K562 (cell line): ENCODE results near the gene GLI1. TPM values are rescaled to one million over a fixed set of nuclear protein-coding genes. Genes with fewer than 3 reads are reported as not detected.
"Not testable (repeated sequence)": the region's sequence is repeated elsewhere in the genome, so short reads cannot be mapped to it uniquely, and the experiment has no call there.

ENCODE experiments used
- ATAC-seq: fragments of 200-7000 bp; cut with Tn5 transposase; 3 replicates; pipeline ENCODE4 v1.9.1; 2020; ENCODE audit warnings: moderate library complexity
- BruUV-seq: library from RNA; stranded (reverse); fragments of 400-500 nt; replicated peaks from 2 replicates; lab custom pipeline; 2021; lab: Mats Ljungman, UMichigan
- CTCF ChIA-PET: fragments of 300-600 bp; formaldehyde crosslinking; extraction: SDS; loops from one replicate; lab custom pipeline; 2021; ENCODE audit warnings: low intra/inter-chr PET ratio; lab: Yijun Ruan, JAX
- POLR2A ChIA-PET: fragments of 300-600, 350-650 bp; sonication (Branson Sonifier 250); formaldehyde crosslinking; extraction: SDS; loops from one replicate; lab custom pipeline; 2021; ENCODE audit warnings: antibody characterized with exemption, inconsistent platforms; lab: Yijun Ruan, JAX
- DNase-seq, 4 experiments: peaks; one replicate each; pipeline versions ENCODE4 v3.0.0 to v3.0.0-alpha.2; 2011 to 2018; ENCODE audit warnings: low spot score in 3 of 4, mixed read lengths in 3 of 4; ENCODE audit errors: extremely low read depth in 1 of 4
- FAIRE-seq: peaks from 2 replicates; lab custom pipeline; 2011; peaks lifted over from hg19 to GRCh38; lab: Jason Lieb, UNC
- H2AFZ ChIP-seq: 2 replicates; pipeline ENCODE4 v1.6.0; 2011; ENCODE audit warnings: low read depth, low read length, control low read depth, inconsistent platforms
- H3K27ac ChIP-seq: fragments of 200-600 bp; 3 replicates; pipeline ENCODE4 v1.8.0; 2011; ENCODE audit warnings: low read depth, mild to moderate bottlenecking, control low read depth, inconsistent platforms, low read length, moderate library complexity, mixed read lengths; ENCODE audit errors: extremely low read depth
- H3K27me3 ChIP-seq, 2 experiments: fragments of 300-600 bp in 1 of 2; 2 replicates in 1 of 2; 3 replicates in 1 of 2; pipeline versions ENCODE4 v1.6.0 to v1.8.0; 2011; ENCODE audit warnings: inconsistent platforms in 2 of 2, low read length in 2 of 2, mild to moderate bottlenecking in 1 of 2, mixed read lengths in 1 of 2, moderate library complexity in 1 of 2; ENCODE audit not compliant: control insufficient read depth in 2 of 2, insufficient read depth in 2 of 2
- H3K36me3 ChIP-seq: fragments of 300-600 bp; 3 replicates; pipeline ENCODE4 v1.8.0; 2011; ENCODE audit warnings: mild to moderate bottlenecking, low read length, inconsistent platforms; ENCODE audit not compliant: control insufficient read depth, insufficient read depth
- H3K4me1 ChIP-seq, 2 experiments: fragments of 200-600 bp in 1 of 2; replicated peaks in 1 of 2; 2 replicates in 1 of 2; 3 replicates in 1 of 2; pipeline versions ENCODE4 v1.5.1 to v1.8.0; 2011; ENCODE audit warnings: inconsistent platforms in 2 of 2, low read length in 2 of 2, mild to moderate bottlenecking in 1 of 2, mixed read lengths in 1 of 2, moderate library complexity in 1 of 2; ENCODE audit not compliant: control insufficient read depth in 2 of 2, insufficient read depth in 2 of 2
- H3K4me2 ChIP-seq: 2 replicates; pipeline ENCODE4 v1.6.1; 2011; ENCODE audit warnings: low read length, control low read depth, inconsistent platforms, mixed read lengths; ENCODE audit not compliant: insufficient read depth
- H3K4me3 ChIP-seq: fragments of 200-600 bp; sonication (generic), shearing (Covaris generic); 2 replicates; pipeline ENCODE4 v1.5.1; 2016; ENCODE audit warnings: control low read depth, inconsistent platforms
- H3K79me2 ChIP-seq: fragments of 200-600 bp; 3 replicates; pipeline ENCODE4 v1.8.0; 2011; ENCODE audit warnings: low read length, inconsistent platforms; ENCODE audit not compliant: control insufficient read depth, insufficient read depth
- H3K9ac ChIP-seq, 2 experiments: 2 replicates each; pipeline versions ENCODE4 v1.6.0 to v1.6.1; 2011; ENCODE audit warnings: low read depth in 2 of 2, low read length in 2 of 2, control low read depth in 1 of 2, inconsistent platforms in 1 of 2, mild to moderate bottlenecking in 1 of 2, mixed read lengths in 1 of 2; ENCODE audit not compliant: insufficient read depth in 1 of 2
- H3K9me1 ChIP-seq: one replicate; pipeline ENCODE4 v1.6.0; 2011; ENCODE audit warnings: inconsistent platforms, mild to moderate bottlenecking, low read length, moderate library complexity; ENCODE audit not compliant: control insufficient read depth, insufficient read depth
- H3K9me3 ChIP-seq: replicated peaks from 2 replicates; pipeline ENCODE4 v1.5.1; 2011; ENCODE audit warnings: low read depth, low read length, inconsistent platforms; ENCODE audit not compliant: control insufficient read depth, insufficient read depth
- H4K20me1 ChIP-seq: replicated peaks from 2 replicates; pipeline ENCODE4 v1.6.1; 2011; ENCODE audit warnings: low read length, inconsistent platforms, mixed read lengths; ENCODE audit not compliant: control insufficient read depth, insufficient read depth
- ATF1 ChIP-seq, 2 experiments: fragments of 450-650 bp in 1 of 2; IDR thresholded peaks; 2 replicates each; pipeline ENCODE4 v1.6.1; 2016; ENCODE audit warnings: missing compliant biosample characterization in 1 of 2, missing genetic modification characterization in 1 of 2
- CCAR2 ChIP-seq: fragments of 200-400 bp; formaldehyde crosslinking; IDR thresholded peaks from 2 replicates; pipeline ENCODE4 v1.6.1; 2017; ENCODE audit warnings: mild to moderate bottlenecking, low read depth, low read length
- CTCFL ChIP-seq: IDR thresholded peaks from 2 replicates; pipeline ENCODE4 v1.6.1; 2011; ENCODE audit warnings: borderline replicate concordance, low read depth, mild to moderate bottlenecking, moderate library complexity, low read length; ENCODE audit not compliant: insufficient read depth, poor library complexity, severe bottlenecking
- KLF6 ChIP-seq: fragments of 250-450 bp; sonication (Bioruptor Pico); IDR thresholded peaks from 2 replicates; pipeline ENCODE4 v1.4.0; 2020; ENCODE audit warnings: mild to moderate bottlenecking, moderate library complexity, borderline replicate concordance
- NR3C1 ChIP-seq: sonication (generic); formaldehyde crosslinking; IDR thresholded peaks from 2 replicates; pipeline ENCODE4 v1.8.1; 2022; ENCODE audit warnings: missing genetic modification reagents
- RBFOX2 ChIP-seq: fragments of 200-400 bp; formaldehyde crosslinking; IDR thresholded peaks from 2 replicates; pipeline ENCODE4 v1.6.1; 2017; ENCODE audit warnings: low read depth, mild to moderate bottlenecking, low read length, moderate library complexity
- SRSF7 ChIP-seq: fragments of 200-400 bp; formaldehyde crosslinking; optimal IDR thresholded peaks from 2 replicates; pipeline ENCODE3; 2017; ENCODE audit warnings: mild to moderate bottlenecking, low read depth, low read length
- TRIM25 ChIP-seq: fragments of 450-650 bp; IDR thresholded peaks from 2 replicates; pipeline ENCODE4 v1.7.0; 2016; ENCODE audit warnings: borderline replicate concordance
- ZNF239 ChIP-seq: fragments of 250-450 bp; sonication (Bioruptor Pico); IDR thresholded peaks from 2 replicates; pipeline ENCODE4 v1.4.0; 2020; ENCODE audit warnings: mild to moderate bottlenecking
- ZNF277 ChIP-seq: fragments of 250-450 bp; sonication (Bioruptor Pico); IDR thresholded peaks from 2 replicates; pipeline ENCODE4 v1.8.0; 2022; ENCODE audit warnings: inconsistent platforms, mild to moderate bottlenecking, moderate library complexity, borderline replicate concordance
- WGBS: fragments of 100-300 bp; shearing (Covaris generic); methylation state at CpG from one replicate; pipeline ENCODE4 v1.1.6; 2016; ENCODE audit warnings: low coverage, mixed read lengths; ENCODE audit not compliant: insufficient coverage; ENCODE audit errors: missing lambda C conversion rate; 5-methylcytosine and 5-hydroxymethylcytosine counted together
- in situ Hi-C: fragments of 300-500 bp; cut with MboI; formaldehyde crosslinking; loops from 4 replicates; pipeline ENCODE4 v1.15.0; 2018; ENCODE audit warnings: inconsistent platforms, mixed read lengths
- intact Hi-C: fragments of 100-400 bp; cut with micrococcal nuclease; formaldehyde crosslinking; loops from 2 replicates; pipeline ENCODE4 v1.14.2; 2022
- polyA plus RNA-seq, 8 experiments: library from polyadenylated mRNA; depleted of rRNA in 4 of 8; stranded (reverse) in 5 of 8; unstranded in 3 of 8; fragments of >200 nt; fragmentation: Nextera tagmentation in 2 of 8; fragmentation: Illumina TruSeq in 1 of 8; extraction: Ambion mirVana in 2 of 8; extraction: Trizol in 1 of 8; gene quantifications; 2 replicates each; pipeline versions ENCODE4 v1.2.1 to v1.2.3, GENCODE V29; 2011 to 2014; ENCODE audit warnings: inconsistent platforms in 1 of 8, missing spikeins in 1 of 8
- total RNA-seq, 7 experiments: library from RNA; depleted of rRNA in 6 of 7; stranded (reverse); fragments of >200 nt in 6 of 7; fragmentation: Illumina TruSeq in 2 of 7; extraction: Trizol in 2 of 7; gene quantifications; 2 replicates each; pipeline versions ENCODE4 v1.2.1 to v1.2.3, GENCODE V29; 2011 to 2021; ENCODE audit warnings: low replicate concordance in 1 of 7

GLI1 gene
- total and polyA plus RNA-seq, 9 of the 15 experiments (the other 6 are each of a cell fraction or from before 2014, with no cell fraction given) = 0.24 to 3.7 (median 0.61) TPM

- intact Hi-C loops, BruUV-seq, H3K9me3 ChIP-seq, H4K20me1 ChIP-seq, in situ Hi-C loops, DNase-seq, H3K9ac ChIP-seq, ATAC-seq, H3K79me2 ChIP-seq, FAIRE-seq, H3K4me2 ChIP-seq, H3K27ac ChIP-seq, CTCF ChIA-PET, H3K4me1 ChIP-seq, H3K9me1 ChIP-seq, H3K27me3 ChIP-seq, H2AFZ ChIP-seq, H3K4me3 ChIP-seq: not testable (repeated sequence)
- 0 out of 2 replicates have a peak, but pooled peaks have one; percentile 33 for TF ChIP-seq RBFOX2
- H3K36me3 ChIP-seq = peaks cover 71% of the 10 kb centered on the region
- POLR2A ChIA-PET = interaction anchor here (7.1 kb wide), 1 partner anchor 8 kb away, joined by 184 read pairs; the partner anchor contains the start of gene DDIT3
- 100% methylated on average over 1 of the region's 28 CpGs for WGBS
Observed at GRCh38 chr12:57507796-57508195, 48.2 kb downstream of the GLI1 start.

GRCh38 chr12:57511161-57511560, 51.6 kb downstream of the GLI1 start:
- CTCF ChIA-PET = interaction anchor here (0.6 kb wide), 1 partner anchor 12 kb away, joined by 3 read pairs; the partner anchor contains the start of gene MBD6
- intact Hi-C loops (no loop called here), in situ Hi-C loops (no loop called here)
- no peak overlapping the region for H3K27ac ChIP-seq
- H3K27me3 ChIP-seq = no peaks in the 10 kb centered on the region
- H2AFZ ChIP-seq = no peak overlapping the region
- H4K20me1 ChIP-seq = peaks cover 12% of the 10 kb centered on the region
- H3K9me1 ChIP-seq = no peaks in the 10 kb centered on the region
- peaks cover 3% of the 10 kb centered on the region; the same call in 1 of the 3 replicates for H3K79me2 ChIP-seq
- DNase-seq = no peak
- no peaks in the 10 kb centered on the region; a peak in 1 of 5 replicates for H3K4me1 ChIP-seq
- peaks cover 70% of the 10 kb centered on the region for H3K36me3 ChIP-seq
- H3K4me3 ChIP-seq = no peak overlapping the region
- POLR2A ChIA-PET = interaction anchor here (0.5 to 10.1 kb wide), 6 partner anchors 7 to 52 kb away, joined by 3 to 184 read pairs (median 4); partner anchors contain the start of gene DDIT3
- no peak for FAIRE-seq
- no peak overlapping the region for H3K9ac ChIP-seq
- ATAC-seq = no peak
- BruUV-seq = no TSS peak
- H3K9me3 ChIP-seq = no peaks in the 10 kb centered on the region
- H3K4me2 ChIP-seq = no peak overlapping the region
- 93% methylated on average over 4 of the region's 4 CpGs for WGBS
- no peak for TF ChIP-seq KLF6
- TF ChIP-seq SRSF7 = no peak
- no peak for TF ChIP-seq NR3C1 (CRISPR knock-in tag)
- TF ChIP-seq CTCFL = no peak
- no peak for TF ChIP-seq ZNF239 (CRISPR knock-in tag)
- no peak for TF ChIP-seq ATF1 (CRISPR knock-in tag; IDR thresholded peaks at IDR 0.05)
- no peak for TF ChIP-seq ATF1 (tag; IDR thresholded peaks at IDR 0.05)
- TF ChIP-seq CCAR2 = no peak
- TF ChIP-seq TRIM25 = no peak
- TF ChIP-seq ZNF277 (CRISPR knock-in tag) = no peak
